HL-60 (cell line): Measurements from ENCODE around the gene ERRFI1.

ENCODE experiments used
- GABPA ChIP-seq: IDR thresholded peaks from 2 replicates; pipeline ENCODE4 v1.6.1; 2012; ENCODE audit warnings: low read depth
- POLR2AphosphoS5 ChIP-seq: IDR thresholded peaks from 2 replicates; pipeline ENCODE4 v1.6.1; 2012; ENCODE audit warnings: low read depth
- REST ChIP-seq: IDR thresholded peaks from 2 replicates; pipeline ENCODE4 v1.6.1; 2012; ENCODE audit warnings: low read depth; ENCODE audit not compliant: insufficient replicate concordance
- SPI1 ChIP-seq: IDR thresholded peaks from 2 replicates; pipeline ENCODE4 v1.6.1; 2012; ENCODE audit warnings: low read depth, mild to moderate bottlenecking, borderline replicate concordance
- TF ChIP-seq, protein P1 (sequence below): IDR thresholded peaks from one replicate; pipeline ENCODE4 v1.5.1; 2011; ENCODE audit warnings: low read length, control low read depth, inconsistent platforms; ENCODE audit not compliant: insufficient read depth

GRCh38 chr1:8004113-8004802, 21.9 kb downstream of the ERRFI1 start:
- TF ChIP-seq, protein P1, sequence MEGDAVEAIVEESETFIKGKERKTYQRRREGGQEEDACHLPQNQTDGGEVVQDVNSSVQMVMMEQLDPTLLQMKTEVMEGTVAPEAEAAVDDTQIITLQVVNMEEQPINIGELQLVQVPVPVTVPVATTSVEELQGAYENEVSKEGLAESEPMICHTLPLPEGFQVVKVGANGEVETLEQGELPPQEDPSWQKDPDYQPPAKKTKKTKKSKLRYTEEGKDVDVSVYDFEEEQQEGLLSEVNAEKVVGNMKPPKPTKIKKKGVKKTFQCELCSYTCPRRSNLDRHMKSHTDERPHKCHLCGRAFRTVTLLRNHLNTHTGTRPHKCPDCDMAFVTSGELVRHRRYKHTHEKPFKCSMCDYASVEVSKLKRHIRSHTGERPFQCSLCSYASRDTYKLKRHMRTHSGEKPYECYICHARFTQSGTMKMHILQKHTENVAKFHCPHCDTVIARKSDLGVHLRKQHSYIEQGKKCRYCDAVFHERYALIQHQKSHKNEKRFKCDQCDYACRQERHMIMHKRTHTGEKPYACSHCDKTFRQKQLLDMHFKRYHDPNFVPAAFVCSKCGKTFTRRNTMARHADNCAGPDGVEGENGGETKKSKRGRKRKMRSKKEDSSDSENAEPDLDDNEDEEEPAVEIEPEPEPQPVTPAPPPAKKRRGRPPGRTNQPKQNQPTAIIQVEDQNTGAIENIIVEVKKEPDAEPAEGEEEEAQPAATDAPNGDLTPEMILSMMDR: no peak
- TF ChIP-seq POLR2AphosphoS5: no peak
- no peak for TF ChIP-seq GABPA
- TF ChIP-seq REST: no peak
- no peak for TF ChIP-seq SPI1
